LNCAP (cell line): ENCODE results near the gene NOS3.

Experiments
- CTCF ChIP-seq: fragments of 450-650 bp; IDR thresholded peaks from 2 replicates; pipeline ENCODE4 v1.5.1; 2017; ENCODE audit warnings: mild to moderate bottlenecking

The NOS3 gene

GRCh38 chr7:151024435-151025056 is 33.7 kb downstream of the NOS3 start, which contains the start of gene ATG9B:
Gene ATG9B, minus strand, starts transcription at chr7:151024494. Its CDS starts 71 bp downstream, at chr7:151024423.
- no peak for TF ChIP-seq CTCF

DNA sequence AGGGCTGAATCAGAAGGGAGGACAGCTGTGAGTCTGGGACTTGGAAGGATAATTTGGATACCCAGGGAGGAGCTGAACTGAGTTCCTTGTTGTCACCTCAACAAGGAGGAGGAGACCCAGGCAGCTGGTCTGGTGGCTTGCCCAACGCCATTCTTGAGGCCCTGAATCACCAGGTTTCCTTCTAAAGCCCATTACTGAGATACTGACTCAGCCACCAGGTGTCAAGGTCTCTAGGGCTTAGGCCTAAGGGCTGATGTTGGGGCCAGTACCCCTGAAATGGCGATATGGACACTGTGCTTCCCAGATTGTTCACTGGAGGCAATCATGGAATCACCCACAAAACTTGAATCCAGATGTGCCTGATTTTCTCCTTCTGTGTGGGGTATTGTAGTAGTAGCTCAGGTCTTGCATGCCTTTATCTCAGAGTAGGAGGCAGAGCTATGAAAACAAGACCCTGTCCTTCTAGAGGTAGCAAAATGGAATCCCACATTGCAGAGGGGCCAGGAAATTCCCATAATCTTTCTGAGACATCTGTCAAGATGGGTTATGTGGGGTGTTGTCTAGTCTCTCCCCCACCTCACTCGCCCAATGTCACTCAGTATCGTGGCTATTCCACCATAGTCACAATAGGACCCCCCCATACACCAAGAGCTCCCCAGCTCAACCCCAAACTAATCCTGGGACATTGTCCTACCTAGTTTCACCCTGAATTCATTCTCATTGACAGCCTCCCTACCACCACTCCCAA is 35.3 kb downstream of the NOS3 start:
- TF ChIP-seq CTCF: no peak

GRCh38 chr7:151028131-151028947 is 37.5 kb downstream of the NOS3 start, which contains the start of gene ABCB8:
Gene ABCB8, plus strand, starts transcription at chr7:151028450. Its CDS starts 66 bp downstream, at chr7:151028516.
- peak; percentile 56 for TF ChIP-seq CTCF

DNA sequence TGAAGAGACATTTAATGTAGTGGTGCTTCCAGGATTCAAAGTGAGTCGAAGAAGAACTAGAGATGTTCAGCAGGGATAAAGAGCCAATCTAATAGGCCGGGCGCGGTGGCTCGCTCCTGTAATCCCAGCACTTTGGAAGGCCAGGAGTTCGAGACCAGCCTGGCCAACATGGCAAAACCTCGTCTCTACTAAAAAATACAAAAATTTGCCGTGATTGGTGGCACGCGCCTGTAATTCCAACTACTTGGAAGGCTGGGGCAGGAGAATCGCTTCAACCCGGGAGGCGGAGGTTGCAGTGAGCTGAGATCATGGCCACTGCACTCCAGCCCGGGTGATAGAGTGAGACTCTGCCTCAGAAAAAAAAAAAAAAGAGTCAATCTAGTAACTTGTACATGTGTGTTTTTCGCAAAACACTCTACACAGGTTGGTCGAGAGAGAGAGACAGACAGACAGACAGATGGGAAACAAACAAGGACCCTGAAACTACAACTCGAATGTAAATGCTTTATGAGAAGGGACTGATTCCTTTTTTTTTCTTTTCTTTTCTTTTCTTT is 38.2 kb downstream of the NOS3 start:
- no peak for TF ChIP-seq CTCF

DNA sequence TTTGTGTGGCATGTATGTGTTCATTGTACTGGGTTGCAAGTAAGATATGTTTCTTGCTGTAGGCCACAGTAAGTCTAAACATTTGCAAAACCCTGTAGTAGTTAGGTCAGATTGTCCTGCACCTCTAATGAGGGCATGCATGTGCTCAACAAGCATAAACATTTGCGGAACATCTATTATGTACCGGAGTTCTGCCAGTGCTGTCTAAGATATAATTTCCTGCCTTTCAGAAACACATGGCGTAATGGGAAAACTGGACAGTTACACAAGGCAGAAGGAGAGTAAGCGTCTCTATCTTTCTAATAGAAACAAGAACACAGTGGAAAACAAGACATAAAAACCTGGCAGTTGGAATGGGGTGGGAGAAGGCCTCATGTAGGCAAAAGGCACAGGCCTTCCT is 40.2 kb downstream of the NOS3 start:
- TF ChIP-seq CTCF: no peak

- TF ChIP-seq CTCF: no peak
These were observed 42.4 kb downstream of the NOS3 start for GRCh38 chr7:151032936-151033863.
